HEK293 (cell line): Measurements from ENCODE around the gene LRIT1.

Experiments
- CTCF ChIA-PET: fragments of 350-600 bp; formaldehyde crosslinking; extraction: SDS; loops from one replicate; lab custom pipeline; 2021; ENCODE audit warnings: antibody characterized with exemption; lab: Yijun Ruan, JAX
- POLR2A ChIA-PET: fragments of 300-600 bp; formaldehyde crosslinking; extraction: SDS; loops from one replicate; lab custom pipeline; 2020; ENCODE audit warnings: antibody characterized with exemption, inconsistent platforms; lab: Yijun Ruan, JAX
- H3K27ac ChIP-seq: fragments of 200-500 bp; sonication (Bioruptor generic); 2 replicates; pipeline ENCODE4 v1.5.1; 2014; ENCODE audit warnings: low read depth, low read length, control low read depth, inconsistent platforms; ENCODE audit errors: extremely low read depth
- H3K36me3 ChIP-seq, 2 experiments: fragments of 200-500 bp in 1 of 2; sonication (Bioruptor generic) in 1 of 2; 1 replicate in 1 of 2; 2 replicates in 1 of 2; pipeline ENCODE4 v1.5.1; 2014 to 2017; ENCODE audit warnings: inconsistent platforms in 2 of 2, low read length in 2 of 2; ENCODE audit not compliant: control insufficient read depth in 2 of 2, insufficient read depth in 1 of 2
- H3K4me1 ChIP-seq: fragments of 200-500 bp; sonication (Bioruptor generic); 2 replicates; pipeline ENCODE4 v1.5.1; 2014; ENCODE audit warnings: mild to moderate bottlenecking, low read length, inconsistent platforms; ENCODE audit not compliant: control insufficient read depth, insufficient read depth
- H3K4me3 ChIP-seq: 2 replicates; pipeline ENCODE4 v1.5.1; 2011; ENCODE audit warnings: low read depth, mild to moderate bottlenecking, control low read depth, low read length, moderate library complexity
- H3K9me3 ChIP-seq: fragments of 200-500 bp; sonication (Bioruptor generic); 2 replicates; pipeline ENCODE4 v1.5.1; 2014; ENCODE audit warnings: low read depth, low read length, inconsistent platforms; ENCODE audit not compliant: control insufficient read depth, insufficient read depth
- GLI2 ChIP-seq: fragments of 450-650 bp; formaldehyde crosslinking; IDR thresholded peaks from 2 replicates; pipeline ENCODE4; 2017; ENCODE audit warnings: missing biosample characterization, missing genetic modification characterization, low read depth, borderline replicate concordance
- GLIS2 ChIP-seq: fragments of 450-650 bp; formaldehyde crosslinking; IDR thresholded peaks from 2 replicates; pipeline ENCODE4 v1.5.1; 2016; ENCODE audit warnings: missing biosample characterization, missing genetic modification characterization
- PRDM10 ChIP-seq: fragments of 450-650 bp; formaldehyde crosslinking; IDR thresholded peaks from 2 replicates; pipeline ENCODE4 v1.5.1; 2016; ENCODE audit warnings: missing biosample characterization, missing genetic modification characterization
- PRDM4 ChIP-seq: fragments of 450-650 bp; formaldehyde crosslinking; IDR thresholded peaks from 2 replicates; pipeline ENCODE4 v1.5.1; 2017; ENCODE audit warnings: missing biosample characterization, missing genetic modification characterization
- YY1 ChIP-seq: fragments of 450-650 bp; formaldehyde crosslinking; IDR thresholded peaks from 2 replicates; pipeline ENCODE4 v1.5.1; 2018; ENCODE audit warnings: missing biosample characterization, missing genetic modification characterization
- ZBTB20 ChIP-seq: fragments of 450-650 bp; formaldehyde crosslinking; IDR thresholded peaks from 2 replicates; pipeline ENCODE4 v1.5.1; 2016; ENCODE audit warnings: missing biosample characterization, missing genetic modification characterization
- ZBTB8A ChIP-seq: fragments of 450-650 bp; formaldehyde crosslinking; IDR thresholded peaks from 2 replicates; pipeline ENCODE4 v1.5.1; 2016; ENCODE audit warnings: missing biosample characterization, missing genetic modification characterization
- ZNF146 ChIP-seq: fragments of 450-650 bp; formaldehyde crosslinking; IDR thresholded peaks from 2 replicates; pipeline ENCODE4 v1.5.1; 2016; ENCODE audit warnings: missing biosample characterization, missing genetic modification characterization
- ZNF221 ChIP-seq: fragments of 450-650 bp; formaldehyde crosslinking; IDR thresholded peaks from 2 replicates; pipeline ENCODE4 v1.5.1; 2017; ENCODE audit warnings: missing biosample characterization, missing genetic modification characterization, borderline replicate concordance
- ZNF274 ChIP-seq, 2 experiments: fragments of 200-500 bp in 1 of 2; fragments of 450-650 bp in 1 of 2; sonication (Bioruptor generic) in 1 of 2; formaldehyde crosslinking in 1 of 2; IDR thresholded peaks; 2 replicates each; pipeline versions ENCODE4 v1.5.1 to v1.6.1; 2014 to 2016; ENCODE audit warnings: borderline replicate concordance in 1 of 2, inconsistent platforms in 1 of 2, low read length in 1 of 2, missing biosample characterization in 1 of 2, missing genetic modification characterization in 1 of 2
- ZNF280D ChIP-seq: fragments of 450-650 bp; formaldehyde crosslinking; IDR thresholded peaks from 2 replicates; pipeline ENCODE4 v1.5.1; 2016; ENCODE audit warnings: missing biosample characterization, missing genetic modification characterization
- ZNF324 ChIP-seq: fragments of 450-650 bp; formaldehyde crosslinking; IDR thresholded peaks from 2 replicates; pipeline ENCODE4 v1.5.1; 2016; ENCODE audit warnings: missing biosample characterization, missing genetic modification characterization
- ZNF416 ChIP-seq: fragments of 450-650 bp; formaldehyde crosslinking; IDR thresholded peaks from 2 replicates; pipeline ENCODE4 v1.5.1; 2016; ENCODE audit warnings: missing biosample characterization, missing genetic modification characterization
- ZNF513 ChIP-seq: fragments of 450-650 bp; IDR thresholded peaks from 2 replicates; pipeline ENCODE4 v1.5.1; 2018; ENCODE audit warnings: missing biosample characterization, missing genetic modification characterization
- ZNF600 ChIP-seq: fragments of 450-650 bp; formaldehyde crosslinking; IDR thresholded peaks from 2 replicates; pipeline ENCODE4 v1.5.1; 2016; ENCODE audit warnings: missing biosample characterization, missing genetic modification characterization
- ZNF626 ChIP-seq: fragments of 450-650 bp; sonication (Bioruptor Pico); formaldehyde crosslinking; IDR thresholded peaks from 2 replicates; pipeline ENCODE4 v1.5.1; 2018; ENCODE audit warnings: missing biosample characterization, missing genetic modification characterization, inconsistent platforms
- ZNF658 ChIP-seq: fragments of 450-650 bp; formaldehyde crosslinking; IDR thresholded peaks from 2 replicates; pipeline ENCODE4; 2016; ENCODE audit warnings: missing biosample characterization, missing genetic modification characterization
- ZNF660 ChIP-seq: fragments of 450-650 bp; IDR thresholded peaks from 2 replicates; pipeline ENCODE4 v1.5.1; 2018; ENCODE audit warnings: missing biosample characterization, mild to moderate bottlenecking, missing genetic modification characterization
- ZNF701 ChIP-seq: fragments of 450-650 bp; formaldehyde crosslinking; IDR thresholded peaks from 2 replicates; pipeline ENCODE4 v1.5.1; 2016; ENCODE audit warnings: missing biosample characterization, missing genetic modification characterization
- ZNF747 ChIP-seq: fragments of 450-650 bp; formaldehyde crosslinking; IDR thresholded peaks from 2 replicates; pipeline ENCODE4 v1.5.1; 2016; ENCODE audit warnings: missing biosample characterization, missing genetic modification characterization
- ZNF785 ChIP-seq: fragments of 450-650 bp; formaldehyde crosslinking; IDR thresholded peaks from 2 replicates; pipeline ENCODE4 v1.5.1; 2016; ENCODE audit warnings: missing biosample characterization, missing genetic modification characterization
- ZNF791 ChIP-seq: fragments of 450-650 bp; formaldehyde crosslinking; IDR thresholded peaks from 2 replicates; pipeline ENCODE4 v1.5.1; 2016; ENCODE audit warnings: missing biosample characterization, missing genetic modification characterization

Gene LRIT1

GRCh38 chr10:84234479-84234878, 6.9 kb downstream of the LRIT1 start:
- ChIA-PET CTCF (interaction anchor here (1.7 kb wide), 1 partner anchor 20 kb away, joined by 6 read pairs; no protein-coding TSS in a partner anchor), POLR2A (no interaction called here)
- Histone ChIP-seq H3K36me3 (no peaks in the 10 kb centered on the region), H3K9me3 (no peaks in the 10 kb centered on the region), H3K4me1 (no peaks in the 10 kb centered on the region), H3K4me3 (no peak overlapping the region), H3K27ac (no peak overlapping the region)
- TF ChIP-seq ZNF791 (tag by site-specific recombination) (no peak), ZNF785 (tag by site-specific recombination) (no peak), ZNF701 (no peak), ZNF146 (tag by site-specific recombination) (no peak), GLIS2 (tag by site-specific recombination) (no peak), ZNF660 (tag by site-specific recombination) (no peak), ZNF280D (tag by site-specific recombination) (no peak), ZNF658 (tag by site-specific recombination) (no peak), ZNF513 (tag by site-specific recombination) (no peak)

- H3K4me1 ChIP-seq, result no peaks in the 10 kb centered on the region
- H3K36me3 ChIP-seq, result no peaks in the 10 kb centered on the region
- TF ChIP-seq ZNF324, result no peak
- no peak for TF ChIP-seq GLI2 (tag by site-specific recombination)
- H3K4me3 ChIP-seq, result no peak overlapping the region
- no peaks in the 10 kb centered on the region for H3K9me3 ChIP-seq
- ChIA-PET POLR2A (no interaction called here), CTCF (interaction anchor here (1.0 to 1.7 kb wide), 3 partner anchors 20 to 304 kb away, joined by 3 to 6 read pairs (median 4); no protein-coding TSS in a partner anchor)
- no peak overlapping the region for H3K27ac ChIP-seq
These were observed 7.4 kb downstream of the LRIT1 start for GRCh38 chr10:84233940-84234339.

- Histone ChIP-seq H3K27ac (no peak overlapping the region), H3K4me3 (no peak overlapping the region), H3K36me3 (no peaks in the 10 kb centered on the region), H3K4me1 (no peaks in the 10 kb centered on the region), H3K9me3 (no peaks in the 10 kb centered on the region)
- POLR2A ChIA-PET, result no interaction called here
- CTCF ChIA-PET, result interaction anchor here (1.1 kb wide), 1 partner anchor 9 kb away, joined by 3 read pairs; no protein-coding TSS in a partner anchor
- TF ChIP-seq PRDM4 (no peak), ZBTB8A (tag by site-specific recombination) (no peak), ZBTB20 (no peak), PRDM10 (tag by site-specific recombination) (no peak), YY1 (tag by site-specific recombination) (no peak), ZNF600 (no peak), ZNF274 (IDR thresholded peaks at IDR 0.05; ENCODE audit: low read length) (no peak), ZNF274 (tag by site-specific recombination; IDR thresholded peaks at IDR 0.05; ENCODE audit: borderline replicate concordance) (no peak), ZNF221 (tag by site-specific recombination) (no peak), ZNF747 (tag by site-specific recombination) (no peak), ZNF416 (no peak), ZNF626 (tag by site-specific recombination) (no peak)
These were observed 9.0 kb downstream of the LRIT1 start for GRCh38 chr10:84232376-84232775.
